Central memory CD8-positive, alpha-beta T cell (primary cell): ENCODE results near the gene CMTM1.
"Not testable (repeated sequence)": the region's sequence is repeated elsewhere in the genome, so short reads cannot be mapped to it uniquely, and the experiment has no call there.

Source experiments
- ATAC-seq: fragments of 150-1000 bp; cut with Tn5 transposase; replicated peaks from 2 replicates; pipeline ENCODE4 v1.10.0; 2022; ENCODE audit warnings: mild to moderate bottlenecking, moderate FRiP score, moderate number of reproducible peaks; ENCODE audit not compliant: poor library complexity, severe bottlenecking; ENCODE audit errors: extremely low read depth
- DNase-seq, 2 donors: peaks; one replicate each; pipeline ENCODE4 v3.0.0; 2021; ENCODE audit warnings: low spot score in 2 of 2
- H3K27ac Mint-ChIP-seq: one replicate; pipeline ENCODE4 v1.8.0; 2022; ENCODE audit warnings: low read depth, mild to moderate bottlenecking, moderate library complexity, mixed read lengths
- H3K27me3 Mint-ChIP-seq: one replicate; pipeline ENCODE4 v1.8.0; 2022; ENCODE audit warnings: mixed read lengths
- H3K36me3 Mint-ChIP-seq: one replicate; pipeline ENCODE4 v1.8.0; 2022; ENCODE audit warnings: mild to moderate bottlenecking, moderate library complexity, mixed read lengths; ENCODE audit not compliant: insufficient read depth
- H3K4me1 Mint-ChIP-seq: one replicate; pipeline ENCODE4 v1.8.0; 2022; ENCODE audit warnings: mixed read lengths
- H3K4me3 Mint-ChIP-seq: one replicate; pipeline ENCODE4 v1.8.0; 2022; ENCODE audit warnings: mild to moderate bottlenecking, moderate library complexity, mixed read lengths
- H3K9me3 Mint-ChIP-seq: one replicate; pipeline ENCODE4 v1.8.0; 2022; ENCODE audit warnings: mixed read lengths

CMTM1 gene

GRCh38 chr16:66619534-66620428 lies 53.5 kb downstream of the CMTM1 start:
- DNase-seq (no peak), ATAC-seq (no peak)
- Mint-ChIP-seq H3K4me3 (no peak overlapping the region), H3K9me3 (no peaks in the 10 kb centered on the region), H3K36me3 (peaks cover 3% of the 10 kb centered on the region), H3K27me3 (no peaks in the 10 kb centered on the region), H3K27ac (no peak overlapping the region), H3K4me1 (no peaks in the 10 kb centered on the region)

GRCh38 chr16:66620429-66620795 lies 54.2 kb downstream of the CMTM1 start:
- Mint-ChIP-seq H3K9me3 (no peaks in the 10 kb centered on the region), H3K4me1 (no peaks in the 10 kb centered on the region), H3K27me3 (no peaks in the 10 kb centered on the region), H3K27ac (no peak overlapping the region), H3K36me3 (peaks cover 1% of the 10 kb centered on the region), H3K4me3 (no peak overlapping the region)
- no peak for DNase-seq
- ATAC-seq: no peak

GRCh38 chr16:66621973-66622372 lies 55.7 kb downstream of the CMTM1 start:
- Mint-ChIP-seq H3K9me3 (no peaks in the 10 kb centered on the region), H3K4me3 (no peak overlapping the region), H3K27ac (no peak overlapping the region), H3K27me3 (no peaks in the 10 kb centered on the region), H3K4me1 (no peaks in the 10 kb centered on the region), H3K36me3 (no peaks in the 10 kb centered on the region)
- DNase-seq (no peak), ATAC-seq (no peak)

GRCh38 chr16:66622863-66623262 lies 56.6 kb downstream of the CMTM1 start:
- no peaks in the 10 kb centered on the region for H3K36me3 Mint-ChIP-seq
- H3K9me3 Mint-ChIP-seq: no peaks in the 10 kb centered on the region
- H3K4me1 Mint-ChIP-seq: no peaks in the 10 kb centered on the region
- H3K27ac Mint-ChIP-seq: no peak overlapping the region
- no peak overlapping the region for H3K4me3 Mint-ChIP-seq
- DNase-seq (no peak), ATAC-seq (no peak)
- H3K27me3 Mint-ChIP-seq: no peaks in the 10 kb centered on the region

- Mint-ChIP-seq H3K27ac (no peak overlapping the region), H3K27me3 (no peaks in the 10 kb centered on the region), H3K4me3 (no peak overlapping the region)
Observed at GRCh38 chr16:66623755-66624154, 57.5 kb downstream of the CMTM1 start.

GRCh38 chr16:66627611-66628378 lies 61.6 kb downstream of the CMTM1 start:
- ATAC-seq, H3K27me3 Mint-ChIP-seq, H3K4me1 Mint-ChIP-seq, H3K9me3 Mint-ChIP-seq, DNase-seq, H3K27ac Mint-ChIP-seq, H3K36me3 Mint-ChIP-seq, H3K4me3 Mint-ChIP-seq: not testable (repeated sequence)

More at GRCh38 chr16:66623755-66624154, 57.5 kb downstream of the CMTM1 start:
- H3K9me3 Mint-ChIP-seq: no peaks in the 10 kb centered on the region
- ATAC-seq (no peak), DNase-seq (no peak)
- H3K36me3 Mint-ChIP-seq: no peaks in the 10 kb centered on the region
- no peaks in the 10 kb centered on the region for H3K4me1 Mint-ChIP-seq
